Prostate gland (tissue), 2 donors: ENCODE results near the gene TSC22D3.

Experiments
- CTCF ChIP-seq, 4 experiments: fragments of 200-600 bp in 2 of 4; fragments of 450-650 bp in 2 of 4; sonication (generic) in 2 of 4; IDR thresholded peaks; 1 replicate in 3 of 4; 2 replicates in 1 of 4; pipeline ENCODE4 v1.5.1; 2016 to 2019; ENCODE audit warnings: antibody characterized with exemption in 4 of 4, mild to moderate bottlenecking in 2 of 4, moderate library complexity in 2 of 4
- POLR2A ChIP-seq: fragments of 450-650 bp; IDR thresholded peaks from one replicate; pipeline ENCODE4 v1.6.1; 2016; ENCODE audit warnings: antibody characterized with exemption, mild to moderate bottlenecking
- POLR2AphosphoS5 ChIP-seq: sonication (generic); formaldehyde crosslinking; IDR thresholded peaks from one replicate; pipeline ENCODE4 v1.6.1; 2017; ENCODE audit warnings: antibody characterized with exemption

GRCh38 chrX:107768051-107768450 is 7.5 kb downstream of the TSC22D3 start:
- no peak for TF ChIP-seq CTCF (IDR thresholded peaks at IDR 0.05)
- no peak for TF ChIP-seq POLR2A
- TF ChIP-seq POLR2AphosphoS5, result no peak
